Measurements from ENCODE around the gene KANTR. TPM values are rescaled to one million over a fixed set of nuclear protein-coding genes. Genes with fewer than 3 reads are reported as not detected.

KANTR gene
- total and polyA plus RNA-seq, 9 of the 15 experiments (the other 6 are each of a cell fraction or from before 2014, with no cell fraction given), result 1.0 to 5.7 (median 3.4) TPM

DNA sequence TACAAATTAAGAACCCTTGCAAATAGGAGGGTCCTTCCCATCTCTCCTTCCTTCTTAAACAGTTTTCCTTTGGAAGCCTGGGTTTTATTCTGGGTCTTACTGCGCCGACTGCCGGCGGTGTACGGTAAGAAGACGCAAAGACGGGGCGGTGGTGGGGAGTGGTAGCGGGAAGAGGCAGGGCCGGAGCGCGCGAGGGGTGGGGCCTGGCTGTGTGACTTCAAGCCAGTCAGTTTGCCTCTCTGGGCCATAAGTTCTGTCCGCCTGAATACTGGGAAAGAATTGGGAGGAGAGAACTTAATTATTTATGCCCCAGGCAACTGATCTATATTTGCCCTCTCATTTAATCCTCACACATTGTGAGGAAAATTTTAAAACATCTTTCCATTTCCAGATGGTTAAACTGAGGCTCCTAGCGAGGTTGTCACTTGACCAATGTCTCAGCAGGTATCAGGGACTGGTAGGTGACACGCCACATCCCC lies 726 bp upstream of the KANTR start (continued):
- TF ChIP-seq, protein P1, sequence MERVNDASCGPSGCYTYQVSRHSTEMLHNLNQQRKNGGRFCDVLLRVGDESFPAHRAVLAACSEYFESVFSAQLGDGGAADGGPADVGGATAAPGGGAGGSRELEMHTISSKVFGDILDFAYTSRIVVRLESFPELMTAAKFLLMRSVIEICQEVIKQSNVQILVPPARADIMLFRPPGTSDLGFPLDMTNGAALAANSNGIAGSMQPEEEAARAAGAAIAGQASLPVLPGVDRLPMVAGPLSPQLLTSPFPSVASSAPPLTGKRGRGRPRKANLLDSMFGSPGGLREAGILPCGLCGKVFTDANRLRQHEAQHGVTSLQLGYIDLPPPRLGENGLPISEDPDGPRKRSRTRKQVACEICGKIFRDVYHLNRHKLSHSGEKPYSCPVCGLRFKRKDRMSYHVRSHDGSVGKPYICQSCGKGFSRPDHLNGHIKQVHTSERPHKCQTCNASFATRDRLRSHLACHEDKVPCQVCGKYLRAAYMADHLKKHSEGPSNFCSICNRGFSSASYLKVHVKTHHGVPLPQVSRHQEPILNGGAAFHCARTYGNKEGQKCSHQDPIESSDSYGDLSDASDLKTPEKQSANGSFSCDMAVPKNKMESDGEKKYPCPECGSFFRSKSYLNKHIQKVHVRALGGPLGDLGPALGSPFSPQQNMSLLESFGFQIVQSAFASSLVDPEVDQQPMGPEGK (CRISPR knock-in tag; IDR thresholded peaks at IDR 0.05; ENCODE audit: borderline replicate concordance), result no peak
- peak; percentile 44; the same call in 1 of the 2 replicates for TF ChIP-seq ADNP (tag; IDR thresholded peaks at IDR 0.05)

DNA sequence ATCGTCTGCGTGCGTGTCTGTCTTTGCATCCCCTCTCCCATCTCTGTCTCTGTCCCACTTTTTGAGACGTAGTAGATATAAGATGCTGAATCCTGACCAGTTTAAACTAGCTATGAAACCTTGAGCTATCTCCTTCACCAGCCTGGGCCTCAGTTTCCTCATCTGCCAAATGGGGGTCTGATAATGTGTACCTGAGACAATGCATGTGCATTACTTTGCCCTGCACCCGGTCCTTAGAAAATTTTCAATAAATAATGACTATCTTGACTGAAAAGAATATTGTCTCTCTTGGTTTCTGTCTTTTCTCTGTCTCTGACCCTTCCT lies 602 bp downstream of the KANTR start:
- DNase-seq (ENCODE audit: extremely low read depth in 1 of 4, low spot score in 3 of 4) (no peak), FAIRE-seq (no peak), ATAC-seq (no peak)
- peak overlapping the region; percentile 62 for H3K27ac ChIP-seq (ENCODE audit: extremely low read depth, low read depth, low read length)
- no peaks in the 10 kb centered on the region for H3K36me3 ChIP-seq (ENCODE audit: control insufficient read depth, insufficient read depth, low read length)
- H3K4me2 ChIP-seq (ENCODE audit: insufficient read depth, low read length), result peak overlapping the region; percentile 84
- POLR2A ChIA-PET, result interaction anchor here (0.6 to 0.7 kb wide), 2 partner anchors 91 to 158 kb away, joined by 3 read pairs; no protein-coding TSS in a partner anchor
- H3K27me3 ChIP-seq (ENCODE audit: control insufficient read depth in 2 of 2, insufficient read depth in 2 of 2, low read length in 2 of 2), result no peaks in the 10 kb centered on the region
- no peaks in the 10 kb centered on the region for H3K9me1 ChIP-seq (ENCODE audit: control insufficient read depth, insufficient read depth, low read length)
- BruUV-seq (replicated peaks), result TSS peak; percentile 61
- H4K20me1 ChIP-seq (replicated peaks; ENCODE audit: control insufficient read depth, insufficient read depth, low read length), result no peaks in the 10 kb centered on the region
- H3K4me3 ChIP-seq, result peak overlapping the region; percentile 55
- intact Hi-C loops (cut with micrococcal nuclease) (no loop called here), in situ Hi-C loops (cut with MboI) (no loop called here)
- H3K4me1 ChIP-seq (replicated peaks in 1 of 2; ENCODE audit: control insufficient read depth in 2 of 2, insufficient read depth in 2 of 2, low read length in 2 of 2), result peaks cover 4 to 6% of the 10 kb centered on the region in 2 experiments; a peak in 2 of 5 replicates
- CTCF ChIA-PET (ENCODE audit: low intra/inter-chr PET ratio), result no interaction called here
- WGBS (ENCODE audit: insufficient coverage, low coverage, missing lambda C conversion rate), result 0% methylated on average over 5 of the region's 5 CpGs
- peaks cover 2% of the 10 kb centered on the region; the same call in 2 of the 3 replicates for H3K79me2 ChIP-seq (ENCODE audit: control insufficient read depth, insufficient read depth, low read length)
- peak overlapping the region; percentile 86 for H2AFZ ChIP-seq (ENCODE audit: low read depth, low read length)
- no peaks in the 10 kb centered on the region for H3K9me3 ChIP-seq (replicated peaks; ENCODE audit: control insufficient read depth, insufficient read depth, low read depth, low read length)
- H3K9ac ChIP-seq (ENCODE audit: insufficient read depth in 1 of 2, low read depth in 2 of 2, low read length in 2 of 2), result peak overlapping the region; percentile 52 to 90
- TF ChIP-seq, protein P2, sequence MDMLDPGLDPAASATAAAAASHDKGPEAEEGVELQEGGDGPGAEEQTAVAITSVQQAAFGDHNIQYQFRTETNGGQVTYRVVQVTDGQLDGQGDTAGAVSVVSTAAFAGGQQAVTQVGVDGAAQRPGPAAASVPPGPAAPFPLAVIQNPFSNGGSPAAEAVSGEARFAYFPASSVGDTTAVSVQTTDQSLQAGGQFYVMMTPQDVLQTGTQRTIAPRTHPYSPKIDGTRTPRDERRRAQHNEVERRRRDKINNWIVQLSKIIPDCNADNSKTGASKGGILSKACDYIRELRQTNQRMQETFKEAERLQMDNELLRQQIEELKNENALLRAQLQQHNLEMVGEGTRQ (CRISPR knock-in tag; IDR thresholded peaks at IDR 0.05), result peak; percentile 81
- TF ChIP-seq RBM25 (IDR thresholded peaks at IDR 0.05; ENCODE audit: low read depth, low read length, severe bottlenecking) (peak; percentile 68), DIDO1 (tag; IDR thresholded peaks at IDR 0.05; ENCODE audit: low read depth) (no peak), RBM15 (IDR thresholded peaks at IDR 0.05; ENCODE audit: insufficient read depth, low read length) (no peak), BCOR (IDR thresholded peaks at IDR 0.05) (peak; percentile 54), RAD51 (IDR thresholded peaks at IDR 0.05; ENCODE audit: borderline replicate concordance, low read depth) (0 out of 2 replicates have a peak, but pooled peaks have one; percentile 3)
- TF ChIP-seq, protein P3, sequence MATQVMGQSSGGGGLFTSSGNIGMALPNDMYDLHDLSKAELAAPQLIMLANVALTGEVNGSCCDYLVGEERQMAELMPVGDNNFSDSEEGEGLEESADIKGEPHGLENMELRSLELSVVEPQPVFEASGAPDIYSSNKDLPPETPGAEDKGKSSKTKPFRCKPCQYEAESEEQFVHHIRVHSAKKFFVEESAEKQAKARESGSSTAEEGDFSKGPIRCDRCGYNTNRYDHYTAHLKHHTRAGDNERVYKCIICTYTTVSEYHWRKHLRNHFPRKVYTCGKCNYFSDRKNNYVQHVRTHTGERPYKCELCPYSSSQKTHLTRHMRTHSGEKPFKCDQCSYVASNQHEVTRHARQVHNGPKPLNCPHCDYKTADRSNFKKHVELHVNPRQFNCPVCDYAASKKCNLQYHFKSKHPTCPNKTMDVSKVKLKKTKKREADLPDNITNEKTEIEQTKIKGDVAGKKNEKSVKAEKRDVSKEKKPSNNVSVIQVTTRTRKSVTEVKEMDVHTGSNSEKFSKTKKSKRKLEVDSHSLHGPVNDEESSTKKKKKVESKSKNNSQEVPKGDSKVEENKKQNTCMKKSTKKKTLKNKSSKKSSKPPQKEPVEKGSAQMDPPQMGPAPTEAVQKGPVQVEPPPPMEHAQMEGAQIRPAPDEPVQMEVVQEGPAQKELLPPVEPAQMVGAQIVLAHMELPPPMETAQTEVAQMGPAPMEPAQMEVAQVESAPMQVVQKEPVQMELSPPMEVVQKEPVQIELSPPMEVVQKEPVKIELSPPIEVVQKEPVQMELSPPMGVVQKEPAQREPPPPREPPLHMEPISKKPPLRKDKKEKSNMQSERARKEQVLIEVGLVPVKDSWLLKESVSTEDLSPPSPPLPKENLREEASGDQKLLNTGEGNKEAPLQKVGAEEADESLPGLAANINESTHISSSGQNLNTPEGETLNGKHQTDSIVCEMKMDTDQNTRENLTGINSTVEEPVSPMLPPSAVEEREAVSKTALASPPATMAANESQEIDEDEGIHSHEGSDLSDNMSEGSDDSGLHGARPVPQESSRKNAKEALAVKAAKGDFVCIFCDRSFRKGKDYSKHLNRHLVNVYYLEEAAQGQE (IDR thresholded peaks at IDR 0.05; ENCODE audit: borderline replicate concordance), result 0 out of 2 replicates have a peak, but pooled peaks have one; percentile 5
- TF ChIP-seq, protein P3 (CRISPR knock-in tag; IDR thresholded peaks at IDR 0.05; ENCODE audit: low read depth), result no peak

Data from K562 (cell line).